PC-9 (cell line): ENCODE measurements around the gene ENO1. TPM values are rescaled to one million over a fixed set of nuclear protein-coding genes. Genes with fewer than 3 reads are reported as not detected.

Source experiments
- BruUV-seq: library from RNA; stranded (reverse); fragments of 400-500 nt; replicated peaks from 2 replicates; lab custom pipeline; 2021; lab: Mats Ljungman, UMichigan
- CTCF ChIA-PET: fragments of 300-600 bp; sonication (Branson Sonifier 250); formaldehyde crosslinking; loops from one replicate; lab custom pipeline; 2022; ENCODE audit warnings: antibody characterized with exemption; lab: Charles Lee
- POLR2A ChIA-PET: fragments of 300-600 bp; sonication (Branson Sonifier 250); formaldehyde crosslinking; loops from one replicate; lab custom pipeline; 2022; ENCODE audit warnings: antibody characterized with exemption; ENCODE audit not compliant: unreplicated experiment; lab: Charles Lee
- DNase-seq, 2 experiments: peaks; one replicate each; pipeline versions ENCODE4 v3.0.0 to v3.0.0-alpha.2; 2015 to 2022; ENCODE audit warnings: mixed read lengths in 1 of 2
- H2AFZ ChIP-seq: fragments of 200-600 bp; sonication (generic); 2 replicates; pipeline ENCODE4 v1.8.1; 2017; ENCODE audit warnings: antibody characterized with exemption
- H3F3A ChIP-seq: fragments of 200-600 bp; sonication (generic); 2 replicates; pipeline ENCODE4 v1.8.1; 2017; ENCODE audit warnings: antibody characterized with exemption, mild to moderate bottlenecking, low read depth; ENCODE audit not compliant: insufficient read depth
- H3K27ac ChIP-seq: fragments of 200-600 bp; sonication (generic); 2 replicates; pipeline ENCODE4 v1.6.1; 2016; ENCODE audit warnings: mixed run types
- H3K27me3 ChIP-seq: fragments of 200-600 bp; sonication (generic); 2 replicates; pipeline ENCODE4 v1.6.1; 2016; ENCODE audit warnings: low read depth, mixed run types; ENCODE audit not compliant: insufficient read depth
- H3K36me3 ChIP-seq: fragments of 200-600 bp; sonication (generic); 2 replicates; pipeline ENCODE4 v1.6.1; 2016; ENCODE audit warnings: low read depth, mixed run types
- H3K4me1 ChIP-seq: fragments of 200-600 bp; sonication (generic); replicated peaks from 2 replicates; pipeline ENCODE4 v1.6.1; 2016; ENCODE audit warnings: mixed run types; ENCODE audit not compliant: insufficient read depth
- H3K4me2 ChIP-seq: fragments of 200-600 bp; sonication (generic); 2 replicates; pipeline ENCODE4 v1.6.1; 2017; ENCODE audit warnings: mixed run types
- H3K4me3 ChIP-seq: fragments of 200-600 bp; sonication (generic); 2 replicates; pipeline ENCODE4 v1.6.1; 2016; ENCODE audit warnings: mixed run types
- H3K79me2 ChIP-seq: fragments of 200-600 bp; sonication (generic); 2 replicates; pipeline ENCODE4 v1.6.1; 2017; ENCODE audit warnings: low read depth, mixed run types
- H3K9me2 ChIP-seq: fragments of 200-600 bp; sonication (generic); 2 replicates; pipeline ENCODE4 v1.8.1; 2017; ENCODE audit warnings: mild to moderate bottlenecking; ENCODE audit not compliant: insufficient read depth
- H3K9me3 ChIP-seq: fragments of 200-600 bp; sonication (generic); 2 replicates; pipeline ENCODE4 v1.8.1; 2016; ENCODE audit warnings: low read depth; ENCODE audit not compliant: insufficient read depth
- H4K20me1 ChIP-seq: fragments of 200-600 bp; sonication (generic); 2 replicates; pipeline ENCODE4 v1.8.1; 2017; ENCODE audit not compliant: insufficient read depth
- EZH2 ChIP-seq: fragments of 200-600 bp; sonication (generic); IDR thresholded peaks from 2 replicates; pipeline ENCODE4 v1.8.0; 2017; ENCODE audit warnings: antibody characterized with exemption, low read depth
- intact Hi-C: fragments of 100-400 bp; cut with micrococcal nuclease; formaldehyde crosslinking; loops from one replicate; pipeline ENCODE4 v1.10.0; 2022; ENCODE audit not compliant: unreplicated experiment
- total RNA-seq: library from RNA; stranded (reverse); gene quantifications from 2 replicates; pipeline ENCODE4 v1.2.3, GENCODE V29; 2021
- TF ChIP-seq, protein P1 (sequence below): fragments of 200-600 bp; sonication (generic); conservative IDR thresholded peaks from 2 replicates; pipeline ENCODE4 v1.6.1; 2017; ENCODE audit warnings: mixed run types, antibody characterized with exemption, mild to moderate bottlenecking, moderate library complexity

ENO1 gene
- total RNA-seq, 1 experiment from 2014 or later = 1,902 TPM

DNA sequence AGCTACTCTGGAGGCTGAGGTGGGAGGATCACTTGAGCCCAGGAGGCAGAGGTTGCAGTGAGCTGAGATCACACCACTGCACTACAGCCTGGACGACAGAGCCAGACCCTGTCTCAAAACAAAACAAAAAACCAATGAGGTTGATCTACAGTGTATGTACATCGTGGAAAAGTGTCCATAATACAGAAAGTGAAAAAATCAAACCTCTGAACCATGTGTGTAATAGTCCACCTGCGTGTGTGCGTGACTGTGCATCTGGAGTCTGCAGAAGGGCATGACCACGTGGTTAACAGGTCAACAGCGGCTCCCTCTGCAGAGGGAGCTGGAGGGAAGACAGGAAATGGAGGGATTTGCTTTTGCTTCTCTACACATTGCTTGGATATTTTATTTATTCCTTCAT, 32.4 kb upstream of the ENO1 start:
- BruUV-seq = no TSS peak
- no peaks in the 10 kb centered on the region for H3K27me3 ChIP-seq
- POLR2A ChIA-PET = no interaction called here
- H3F3A ChIP-seq = no peaks in the 10 kb centered on the region
- no peak overlapping the region for H2AFZ ChIP-seq
- H3K27ac ChIP-seq = no peak overlapping the region
- intact Hi-C loops = no loop called here
- H3K9me3 ChIP-seq = no peaks in the 10 kb centered on the region
- no peaks in the 10 kb centered on the region for H3K36me3 ChIP-seq
- no peak for DNase-seq
- no peaks in the 10 kb centered on the region for H3K79me2 ChIP-seq
- TF ChIP-seq, protein P1, sequence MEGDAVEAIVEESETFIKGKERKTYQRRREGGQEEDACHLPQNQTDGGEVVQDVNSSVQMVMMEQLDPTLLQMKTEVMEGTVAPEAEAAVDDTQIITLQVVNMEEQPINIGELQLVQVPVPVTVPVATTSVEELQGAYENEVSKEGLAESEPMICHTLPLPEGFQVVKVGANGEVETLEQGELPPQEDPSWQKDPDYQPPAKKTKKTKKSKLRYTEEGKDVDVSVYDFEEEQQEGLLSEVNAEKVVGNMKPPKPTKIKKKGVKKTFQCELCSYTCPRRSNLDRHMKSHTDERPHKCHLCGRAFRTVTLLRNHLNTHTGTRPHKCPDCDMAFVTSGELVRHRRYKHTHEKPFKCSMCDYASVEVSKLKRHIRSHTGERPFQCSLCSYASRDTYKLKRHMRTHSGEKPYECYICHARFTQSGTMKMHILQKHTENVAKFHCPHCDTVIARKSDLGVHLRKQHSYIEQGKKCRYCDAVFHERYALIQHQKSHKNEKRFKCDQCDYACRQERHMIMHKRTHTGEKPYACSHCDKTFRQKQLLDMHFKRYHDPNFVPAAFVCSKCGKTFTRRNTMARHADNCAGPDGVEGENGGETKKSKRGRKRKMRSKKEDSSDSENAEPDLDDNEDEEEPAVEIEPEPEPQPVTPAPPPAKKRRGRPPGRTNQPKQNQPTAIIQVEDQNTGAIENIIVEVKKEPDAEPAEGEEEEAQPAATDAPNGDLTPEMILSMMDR = no peak
- no peak for TF ChIP-seq EZH2
- no peak overlapping the region for H3K4me2 ChIP-seq
- no peaks in the 10 kb centered on the region for H3K4me1 ChIP-seq
- CTCF ChIA-PET = no interaction called here
- no peaks in the 10 kb centered on the region for H4K20me1 ChIP-seq
- no peak overlapping the region for H3K4me3 ChIP-seq
- no peaks in the 10 kb centered on the region for H3K9me2 ChIP-seq

DNA sequence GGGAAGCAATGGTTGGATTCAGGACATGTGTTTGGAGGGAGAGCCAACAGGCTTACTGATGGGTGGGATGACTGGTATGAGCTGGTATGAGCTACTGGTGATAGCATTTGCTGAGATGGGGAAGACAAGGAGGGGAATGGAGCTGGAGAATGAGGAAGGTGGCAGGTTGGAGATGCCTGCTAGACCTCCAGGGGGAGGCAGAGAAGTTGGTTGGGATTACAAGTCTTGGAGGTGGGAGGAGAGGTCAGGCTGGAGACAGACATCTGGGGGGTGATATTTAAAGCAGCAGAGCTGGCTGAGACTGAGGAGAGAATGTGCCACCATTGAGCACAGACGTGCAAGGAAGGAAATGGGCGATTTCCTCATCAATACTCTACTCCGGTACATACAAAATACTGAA, 31.8 kb upstream of the ENO1 start:
- no peaks in the 10 kb centered on the region for H4K20me1 ChIP-seq
- no peaks in the 10 kb centered on the region for H3K4me1 ChIP-seq
- no peak overlapping the region for H2AFZ ChIP-seq
- no peak for TF ChIP-seq EZH2
- TF ChIP-seq, protein P1 = no peak
- H3K36me3 ChIP-seq = no peaks in the 10 kb centered on the region
- H3K4me2 ChIP-seq = no peak overlapping the region
- ChIA-PET CTCF (no interaction called here), POLR2A (interaction anchor here (0.8 kb wide), 1 partner anchor 207 kb away, joined by 7 read pairs; no protein-coding TSS in a partner anchor)
- H3K79me2 ChIP-seq = no peaks in the 10 kb centered on the region
- no peaks in the 10 kb centered on the region for H3K27me3 ChIP-seq
- H3K9me2 ChIP-seq = no peaks in the 10 kb centered on the region
- intact Hi-C loops = no loop called here
- H3K4me3 ChIP-seq = no peak overlapping the region
- no peak overlapping the region for H3K27ac ChIP-seq
- BruUV-seq = no TSS peak
- no peak for DNase-seq
- no peaks in the 10 kb centered on the region for H3F3A ChIP-seq
- H3K9me3 ChIP-seq = no peaks in the 10 kb centered on the region

DNA sequence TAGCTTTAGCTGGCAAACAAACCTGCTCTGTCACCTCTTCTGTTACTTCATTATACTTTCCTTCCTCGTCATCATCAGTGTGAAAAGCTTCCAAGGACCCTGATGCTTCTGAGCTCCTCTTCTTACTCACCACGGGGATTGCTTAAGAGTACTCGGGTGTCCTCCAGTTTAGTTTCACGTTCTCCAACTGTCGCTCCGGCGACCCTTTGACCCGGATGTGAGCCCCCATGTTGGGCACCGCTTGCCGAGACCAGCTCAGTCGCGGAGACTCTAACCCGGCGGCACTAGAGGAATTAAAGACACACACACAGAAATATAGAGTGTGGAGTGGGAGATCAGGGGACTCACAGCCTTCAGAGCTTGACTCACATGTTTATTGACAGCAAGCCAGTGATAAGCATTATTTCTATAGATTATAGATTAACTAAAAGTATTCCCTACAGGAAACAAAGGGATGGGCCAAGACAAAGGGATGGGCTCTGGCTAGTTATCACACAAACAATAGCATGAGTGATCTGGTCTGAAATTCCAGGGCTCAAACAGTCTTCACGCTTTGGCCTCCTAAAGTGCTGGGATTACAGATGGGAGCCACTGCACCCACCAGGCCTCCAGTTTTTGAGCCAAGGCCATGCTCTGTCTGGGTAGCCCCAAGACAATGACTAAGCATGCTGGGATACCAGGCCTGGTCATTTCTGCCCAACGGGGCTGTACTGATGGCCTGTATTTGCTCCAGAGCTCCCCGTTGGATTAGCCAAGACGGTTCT, 30.1 kb upstream of the ENO1 start:
- Histone ChIP-seq H3K4me2 (no peak overlapping the region), H3K27ac (no peak overlapping the region), H3K9me3 (no peaks in the 10 kb centered on the region), H3F3A (peaks cover 10% of the 10 kb centered on the region), H3K4me3 (no peak overlapping the region), H3K36me3 (no peaks in the 10 kb centered on the region), H3K9me2 (no peaks in the 10 kb centered on the region), H3K27me3 (no peaks in the 10 kb centered on the region), H3K79me2 (no peaks in the 10 kb centered on the region), H2AFZ (no peak overlapping the region), H4K20me1 (no peaks in the 10 kb centered on the region), H3K4me1 (peaks cover 14% of the 10 kb centered on the region)
- intact Hi-C loops = no loop called here
- BruUV-seq = no TSS peak
- DNase-seq = no peak
- TF ChIP-seq EZH2 = no peak
- TF ChIP-seq, protein P1 = no peak
- ChIA-PET POLR2A (interaction anchor here (0.6 kb wide), 1 partner anchor 292 kb away, joined by 3 read pairs; no protein-coding TSS in a partner anchor), CTCF (no interaction called here)
